Retinal pigment epithelial cell (primary cell): ENCODE data around the gene SF3B3.

Experiments
- DNase-seq: peaks from one replicate; pipeline ENCODE4 v3.0.0-alpha.2; 2010; ENCODE audit warnings: low read depth
- H3K4me3 ChIP-seq: 2 replicates; pipeline ENCODE4 v1.5.1; 2011; ENCODE audit warnings: mild to moderate bottlenecking, low read length, control low read depth, moderate library complexity
- CTCF ChIP-seq: conservative IDR thresholded peaks from 2 replicates; pipeline ENCODE4 v1.5.1; 2011; ENCODE audit warnings: low read depth, low read length, control low read depth, inconsistent platforms

Gene SF3B3

GRCh38 chr16:70605283-70605657 lies 81.7 kb downstream of the SF3B3 start:
- no peak for DNase-seq
- no peak for TF ChIP-seq CTCF
- H3K4me3 ChIP-seq = no peak overlapping the region

GRCh38 chr16:70608521-70608920 lies 84.9 kb downstream of the SF3B3 start:
- TF ChIP-seq CTCF = no peak
- H3K4me3 ChIP-seq = no peak overlapping the region
- DNase-seq = no peak

GRCh38 chr16:70610273-70611223 lies 86.9 kb downstream of the SF3B3 start:
- no peak overlapping the region for H3K4me3 ChIP-seq
- TF ChIP-seq CTCF = no peak
- DNase-seq = no peak

- TF ChIP-seq CTCF = no peak
- no peak overlapping the region for H3K4me3 ChIP-seq
- DNase-seq = no peak
Measured at GRCh38 chr16:70611224-70611598, 87.6 kb downstream of the SF3B3 start.

GRCh38 chr16:70611785-70612303 lies 88.2 kb downstream of the SF3B3 start:
- DNase-seq = no peak
- TF ChIP-seq CTCF = no peak
- no peak overlapping the region for H3K4me3 ChIP-seq

- TF ChIP-seq CTCF = no peak
- no peak for DNase-seq
- H3K4me3 ChIP-seq = no peak overlapping the region
Measured at GRCh38 chr16:70612931-70613330, 89.3 kb downstream of the SF3B3 start.
